GM18519 (cell line): ENCODE data around the gene SSPN.

Experiments used
- ATAC-seq: cut with Tn5 transposase; IDR thresholded peaks from one replicate; pipeline ENCODE4 v1.9.1; 2021; ENCODE audit warnings: mild to moderate bottlenecking, moderate library complexity; ENCODE audit not compliant: unreplicated experiment, low FRiP score

SSPN gene

GRCh38 chr12:26195250-26195640 lies at the start of gene SSPN:
Gene SSPN (plus strand): TSS chr12:26195573. CDS start chr12:26195673, 100 bp downstream.
- no peak for ATAC-seq

- ATAC-seq = no peak
These were observed 47.1 kb upstream of the SSPN start for GRCh38 chr12:26148291-26148690.

DNA sequence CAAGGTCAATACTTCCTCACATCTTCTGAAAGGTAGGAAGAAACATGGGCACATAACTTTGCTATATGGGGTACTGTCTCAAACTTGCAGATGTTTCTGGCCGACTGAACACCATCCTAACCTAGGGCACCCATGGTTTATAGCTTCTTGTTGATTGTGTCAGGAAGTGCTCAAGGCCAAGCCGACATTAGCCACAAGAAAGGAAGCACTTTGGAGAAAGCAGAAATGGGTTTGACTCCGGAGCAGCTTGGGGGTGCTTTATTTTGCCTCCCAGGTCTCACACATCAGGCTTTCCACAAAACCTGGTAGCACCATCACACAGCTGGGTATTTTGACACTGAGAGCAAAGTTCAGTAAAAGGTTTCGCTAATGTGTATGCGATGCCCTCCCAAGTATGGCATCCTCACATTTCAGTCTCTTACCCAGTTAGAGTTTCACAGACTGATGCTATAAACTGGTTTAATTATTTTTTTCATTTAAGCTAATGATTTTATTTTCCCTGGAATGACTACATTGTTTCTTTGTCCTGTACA lies 45.3 kb upstream of the SSPN start:
- no peak for ATAC-seq

DNA sequence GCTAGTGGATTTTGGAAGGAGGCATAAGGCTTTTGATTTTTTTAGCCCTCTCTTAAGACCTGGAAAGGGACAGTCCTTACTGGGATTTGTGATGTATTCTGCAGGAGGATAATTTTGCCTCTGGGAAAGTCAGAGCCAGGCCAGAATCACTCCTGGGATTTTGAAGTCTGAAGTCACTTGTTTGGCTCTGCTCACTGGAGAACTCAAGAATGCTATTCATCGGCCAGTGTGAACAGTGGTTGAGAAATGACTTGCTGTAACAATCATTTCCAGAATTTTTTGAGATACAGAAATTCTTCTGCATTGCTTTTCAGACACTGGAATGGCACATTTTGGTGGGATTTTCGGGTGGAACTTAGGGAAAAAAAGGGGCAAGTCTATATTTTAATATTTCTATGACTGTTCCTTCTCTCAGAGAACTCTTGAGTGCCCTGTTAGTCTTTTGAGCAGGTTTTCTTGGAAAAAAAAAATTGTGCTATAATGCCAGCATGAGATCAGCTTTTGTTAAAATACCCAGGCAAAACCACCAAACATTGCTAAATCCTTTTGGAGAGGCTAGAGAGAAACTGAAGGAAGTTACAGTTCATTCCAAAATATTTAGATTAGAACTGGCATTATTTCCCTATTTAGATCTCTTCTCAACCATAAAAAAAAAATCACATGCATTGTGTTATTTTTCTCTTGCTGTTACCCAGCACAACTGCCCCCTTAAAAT lies 44.5 kb upstream of the SSPN start:
- ATAC-seq = no peak

GRCh38 chr12:26152507-26153102 lies 42.8 kb upstream of the SSPN start:
- ATAC-seq = no peak

DNA sequence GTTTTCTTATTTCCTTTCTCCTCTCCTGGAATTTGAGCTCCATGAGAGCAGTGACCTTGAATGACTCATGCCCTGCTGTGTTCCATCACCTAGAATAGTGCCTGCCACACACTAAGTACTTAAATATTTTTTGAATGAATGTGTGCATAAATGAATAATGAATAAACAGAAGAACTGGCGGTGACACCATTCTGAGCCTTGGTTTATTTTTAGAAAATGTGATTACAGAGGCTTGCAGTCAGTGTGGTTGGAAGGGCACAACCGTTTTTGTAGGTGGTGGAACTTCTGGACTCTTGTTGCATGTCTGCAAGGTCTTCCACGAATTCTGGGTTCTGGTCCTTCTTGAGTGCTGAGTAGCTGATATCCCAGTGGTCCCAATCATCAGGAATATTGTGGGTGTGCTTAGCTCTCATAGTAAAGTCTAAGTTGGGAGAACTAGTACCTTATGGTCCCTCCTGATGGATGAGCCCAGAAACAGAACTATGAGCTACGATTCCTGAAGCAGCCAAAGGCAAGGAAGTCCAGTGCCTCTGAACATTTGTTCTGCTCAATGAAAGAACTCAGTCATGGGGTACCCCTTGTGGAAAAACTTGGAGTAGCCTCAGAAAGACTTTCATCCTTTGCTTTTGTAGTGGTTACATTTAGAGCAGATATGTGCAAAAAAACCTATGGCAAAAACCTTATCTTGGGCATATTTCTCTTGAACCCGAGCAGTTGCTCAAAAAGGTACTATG lies 41.8 kb upstream of the SSPN start:
- ATAC-seq = no peak

GRCh38 chr12:26156201-26156871 lies 39.0 kb upstream of the SSPN start:
- peak; percentile 74 for ATAC-seq

GRCh38 chr12:26157001-26157400 lies 38.4 kb upstream of the SSPN start:
- ATAC-seq = no peak

- ATAC-seq = no peak
These were observed 37.2 kb upstream of the SSPN start for GRCh38 chr12:26158078-26158764.

DNA sequence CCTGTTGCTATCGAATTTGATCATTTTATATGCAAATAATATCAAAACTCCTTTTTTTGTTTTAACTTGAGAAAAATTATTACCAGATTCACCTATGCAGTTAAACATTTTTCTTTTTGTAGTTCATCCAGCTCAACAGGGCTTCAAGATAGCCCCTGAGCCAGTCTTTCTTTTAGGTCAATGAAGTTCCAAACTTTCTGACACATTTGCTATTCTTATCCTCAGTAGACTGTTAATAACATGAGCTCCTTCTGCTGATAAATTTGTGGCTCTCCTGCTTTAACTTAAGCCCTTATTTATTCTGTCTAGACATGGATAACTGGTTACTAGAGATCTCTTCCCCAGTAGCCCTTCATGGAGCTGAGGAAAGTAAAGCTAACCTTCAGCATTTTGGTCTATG lies 33.2 kb upstream of the SSPN start:
- ATAC-seq = no peak

- peak; percentile 66 for ATAC-seq
These were observed 32.5 kb upstream of the SSPN start for GRCh38 chr12:26162905-26163304.

- no peak for ATAC-seq
These were observed 31.3 kb upstream of the SSPN start for GRCh38 chr12:26164118-26164517.

GRCh38 chr12:26172013-26172412 lies 23.4 kb upstream of the SSPN start:
- ATAC-seq = no peak

- no peak for ATAC-seq
These were observed 22.8 kb upstream of the SSPN start for GRCh38 chr12:26172539-26172938.

GRCh38 chr12:26172946-26173552 lies 22.3 kb upstream of the SSPN start:
- ATAC-seq = no peak

DNA sequence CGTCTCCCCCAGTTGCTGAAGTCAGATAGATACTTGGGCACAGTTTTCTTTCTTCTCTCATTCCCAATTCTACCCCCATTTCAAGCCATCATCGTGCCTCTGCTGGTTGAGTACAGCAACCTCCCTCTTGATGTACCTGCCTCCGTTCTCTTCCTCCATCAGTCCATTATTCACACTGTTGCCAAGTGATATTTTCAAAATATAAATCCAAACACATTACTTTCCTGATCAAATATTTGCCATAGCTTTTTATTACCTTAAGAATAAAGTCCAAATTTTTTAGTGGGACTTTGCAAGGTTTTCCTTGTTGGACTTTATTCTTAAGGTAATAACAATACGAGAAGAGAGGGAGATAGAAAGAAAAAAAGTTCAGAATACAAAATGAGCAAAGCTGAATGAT lies 18.6 kb upstream of the SSPN start:
- ATAC-seq = no peak

- ATAC-seq = no peak
These were observed 18.1 kb upstream of the SSPN start for GRCh38 chr12:26177283-26177682.

DNA sequence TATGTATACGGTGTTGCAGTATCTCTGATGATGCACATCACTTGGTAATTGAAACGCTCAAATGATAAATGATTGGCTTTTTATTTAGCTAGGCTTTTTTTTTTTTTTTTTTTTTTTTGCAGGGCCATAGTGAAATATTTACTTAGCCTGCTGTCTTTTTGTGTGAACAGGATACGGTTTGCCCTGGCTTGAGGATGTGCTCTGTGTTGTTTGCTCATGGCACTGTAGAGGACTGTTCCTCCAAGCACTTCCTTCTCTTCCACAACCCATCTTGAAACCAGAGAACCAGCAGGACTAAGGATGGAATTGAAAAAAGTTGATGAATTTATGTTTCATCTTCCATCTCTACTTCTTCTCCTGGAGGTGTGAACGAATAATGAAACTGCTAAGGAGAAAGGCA lies 15.5 kb upstream of the SSPN start:
- no peak for ATAC-seq

DNA sequence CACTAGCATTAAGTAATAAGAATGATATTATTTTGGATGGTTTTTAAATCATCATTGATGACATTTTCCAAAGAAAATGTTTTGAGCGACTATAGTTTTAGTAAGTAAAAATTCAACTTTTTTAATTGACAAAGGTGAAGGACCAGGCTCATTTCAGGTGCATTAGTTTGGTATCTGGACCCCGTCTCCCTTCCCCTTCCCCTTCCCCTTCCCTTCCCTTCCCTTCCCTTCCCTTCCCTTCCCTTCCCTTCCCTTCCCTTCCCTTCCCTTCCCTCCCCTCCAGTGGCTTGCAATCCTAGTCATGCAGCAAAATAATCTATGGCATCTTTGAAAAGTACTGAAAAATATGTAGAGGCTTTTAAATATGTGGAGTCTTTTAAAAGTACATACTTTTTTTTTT lies 13.0 kb upstream of the SSPN start:
- ATAC-seq = no peak
